Left hindlimb (tissue), 1 donor: ENCODE results near the gene FES.
"Not testable (repeated sequence)": the region's sequence is repeated elsewhere in the genome, so short reads cannot be mapped to it uniquely, and the experiment has no call there.

ENCODE experiments used
- DNase-seq: peaks from one replicate; pipeline ENCODE4 v3.0.0-alpha.2; 2018

FES gene

DNA sequence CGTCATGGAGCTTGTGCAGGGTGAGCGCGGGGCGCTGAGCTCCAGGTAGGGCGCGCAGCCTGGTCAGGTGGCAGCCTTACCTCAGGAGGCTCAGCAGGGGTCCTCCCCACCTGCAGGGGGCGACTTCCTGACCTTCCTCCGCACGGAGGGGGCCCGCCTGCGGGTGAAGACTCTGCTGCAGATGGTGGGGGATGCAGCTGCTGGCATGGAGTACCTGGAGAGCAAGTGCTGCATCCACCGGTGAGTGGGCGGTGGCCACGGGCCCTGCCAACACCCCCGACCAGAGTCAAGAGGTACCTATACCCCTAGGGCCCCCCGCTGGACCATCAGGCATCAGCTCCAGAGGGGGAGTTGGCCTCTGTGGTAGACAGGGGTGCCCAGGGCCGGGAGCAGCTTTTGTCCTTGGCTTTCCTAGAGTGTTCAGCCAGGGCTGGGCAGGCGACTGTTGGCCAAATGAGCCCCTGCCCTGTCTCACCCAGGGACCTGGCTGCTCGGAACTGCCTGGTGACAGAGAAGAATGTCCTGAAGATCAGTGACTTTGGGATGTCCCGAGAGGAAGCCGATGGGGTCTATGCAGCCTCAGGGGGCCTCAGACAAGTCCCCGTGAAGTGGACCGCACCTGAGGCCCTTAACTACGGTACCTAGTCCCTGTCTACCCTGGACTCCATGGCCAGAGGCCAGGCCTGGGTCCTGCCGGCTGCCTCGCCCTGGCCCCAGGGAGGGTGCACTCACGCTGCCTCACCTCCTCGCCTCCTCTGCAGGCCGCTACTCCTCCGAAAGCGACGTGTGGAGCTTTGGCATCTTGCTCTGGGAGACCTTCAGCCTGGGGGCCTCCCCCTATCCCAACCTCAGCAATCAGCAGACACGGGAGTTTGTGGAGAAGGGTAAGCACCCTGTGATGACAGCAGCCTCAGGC lies 9.1 kb downstream of the FES start:
- DNase-seq = no peak

DNA sequence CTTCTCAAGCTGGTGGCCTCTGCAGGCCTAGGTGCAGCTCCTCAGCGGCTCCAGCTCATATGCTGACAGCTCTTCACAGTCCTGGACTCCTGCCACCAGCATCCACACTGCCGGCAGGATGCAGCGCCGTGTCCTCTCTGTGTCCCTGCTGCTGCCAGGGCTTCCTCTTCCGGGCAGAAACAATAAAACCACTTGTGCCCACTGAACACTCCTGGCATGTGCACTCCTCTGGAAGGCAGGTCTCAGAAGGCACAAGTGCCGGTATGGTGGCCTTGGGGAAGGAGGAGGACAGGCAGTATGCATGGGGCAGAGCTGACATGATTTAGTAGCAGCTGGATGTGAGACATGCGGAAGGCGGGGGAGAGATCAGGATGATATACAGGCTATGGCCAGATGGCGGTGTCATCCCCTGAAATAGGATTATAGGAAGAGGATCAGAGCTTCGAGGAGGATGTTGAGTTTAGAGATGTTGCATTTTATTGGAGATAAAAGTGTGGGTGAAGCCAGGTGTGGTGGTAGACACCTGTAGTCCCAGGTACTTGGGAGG lies 11.3 kb downstream of the FES start:
- DNase-seq = no peak

DNA sequence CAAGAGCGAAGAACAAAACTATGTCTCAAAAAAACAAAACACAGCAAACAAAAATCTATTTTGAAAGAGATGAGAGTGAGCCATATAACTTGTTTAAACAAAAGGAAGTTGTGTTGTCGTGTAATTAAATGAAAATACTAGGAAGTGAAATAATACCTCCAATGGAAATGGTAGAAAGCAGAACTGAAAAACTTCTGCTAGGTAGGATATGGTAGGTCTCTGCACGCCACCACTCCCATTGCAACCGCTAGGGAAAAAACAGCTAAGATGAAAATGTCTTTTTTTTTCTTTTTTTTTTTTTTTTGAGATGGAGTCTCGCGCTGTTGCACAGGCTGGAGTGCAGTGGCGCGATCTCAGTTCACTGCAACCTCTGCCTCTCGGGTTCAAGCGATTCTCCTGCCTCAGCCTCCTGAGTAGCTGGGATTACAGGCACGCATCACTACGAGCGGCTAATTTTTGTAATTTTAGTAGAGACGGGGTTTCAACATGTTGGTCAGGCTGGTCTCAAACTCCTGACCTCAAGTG lies 12.9 kb downstream of the FES start:
- DNase-seq = not testable (repeated sequence)

DNA sequence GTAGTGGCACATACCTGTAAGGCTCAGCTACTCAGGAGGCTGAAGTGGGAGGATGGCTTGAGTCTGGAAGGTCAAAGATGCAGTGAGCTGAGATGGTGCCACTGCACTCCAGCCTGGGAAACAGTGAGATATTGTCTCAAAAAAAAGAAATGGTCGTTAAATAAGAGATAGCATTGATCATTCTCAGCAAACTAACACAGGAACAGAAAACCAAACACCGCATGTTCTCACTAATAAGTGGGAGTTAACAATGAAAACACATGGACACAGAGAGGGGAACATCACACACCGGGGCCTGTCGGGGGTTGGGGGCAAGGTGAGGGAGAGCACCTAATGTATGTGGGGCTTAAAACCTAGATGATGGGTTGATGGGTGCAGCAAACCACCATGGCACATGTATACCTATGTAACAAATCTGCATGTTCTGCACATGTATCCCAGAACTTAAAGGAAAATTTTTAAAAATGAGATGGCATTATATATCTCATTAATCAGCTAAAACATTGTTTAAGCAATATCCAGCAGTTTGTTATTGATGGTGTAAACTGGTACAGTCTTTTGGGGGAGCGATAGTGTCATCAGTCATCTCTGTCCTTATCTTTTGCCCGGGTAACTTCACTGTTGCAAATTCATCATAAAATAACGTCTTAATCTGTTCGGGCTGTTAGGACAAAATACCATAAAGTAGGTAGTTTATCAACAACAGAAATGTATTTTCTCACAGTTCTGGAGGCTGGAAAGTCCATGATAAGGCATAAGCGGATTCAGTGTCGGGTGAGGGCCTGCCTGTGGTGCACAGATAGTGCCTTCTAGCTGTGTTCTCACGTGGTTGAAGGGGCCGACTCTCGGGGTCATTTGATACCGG lies 17.1 kb downstream of the FES start:
- no peak for DNase-seq

DNA sequence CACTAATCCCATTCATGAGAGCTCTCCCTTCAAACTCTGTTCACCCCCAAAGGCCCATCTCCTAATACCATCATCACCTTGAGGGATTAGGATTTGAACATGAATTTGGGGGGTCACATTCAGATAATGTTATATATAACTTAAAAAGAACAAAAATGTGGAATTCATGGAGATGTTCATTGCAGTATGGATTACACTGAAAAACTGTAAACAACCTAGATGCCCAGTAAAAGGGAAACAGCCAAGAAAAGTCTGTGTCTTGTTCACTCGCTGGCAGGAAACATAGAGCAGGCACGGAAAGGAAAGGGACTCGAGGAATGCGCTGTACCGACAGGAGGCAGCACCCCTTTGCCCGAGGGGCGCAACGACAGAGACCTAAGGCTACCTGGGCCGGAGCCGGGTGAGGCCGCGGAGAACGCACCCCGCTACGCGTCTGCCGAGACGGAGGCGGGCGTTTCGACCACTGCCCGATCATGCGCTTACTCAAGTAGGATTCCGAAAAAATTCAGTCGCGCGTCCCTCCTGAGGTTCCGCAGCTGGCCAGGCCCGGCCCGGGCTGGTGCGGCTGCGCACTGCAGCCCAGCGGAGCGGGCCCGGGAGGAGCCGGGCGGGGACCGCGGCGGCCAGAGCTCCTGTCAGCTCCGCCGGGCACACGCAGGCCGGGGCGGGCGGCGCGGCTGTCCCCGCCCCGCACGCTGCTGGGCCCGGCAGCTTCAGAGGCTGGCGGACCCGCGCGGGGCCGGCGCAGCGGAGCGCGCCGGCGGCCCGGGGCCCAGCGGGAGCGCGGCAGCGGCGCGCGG lies 17.9 kb downstream of the FES start:
- DNase-seq = peak; percentile 86

DNA sequence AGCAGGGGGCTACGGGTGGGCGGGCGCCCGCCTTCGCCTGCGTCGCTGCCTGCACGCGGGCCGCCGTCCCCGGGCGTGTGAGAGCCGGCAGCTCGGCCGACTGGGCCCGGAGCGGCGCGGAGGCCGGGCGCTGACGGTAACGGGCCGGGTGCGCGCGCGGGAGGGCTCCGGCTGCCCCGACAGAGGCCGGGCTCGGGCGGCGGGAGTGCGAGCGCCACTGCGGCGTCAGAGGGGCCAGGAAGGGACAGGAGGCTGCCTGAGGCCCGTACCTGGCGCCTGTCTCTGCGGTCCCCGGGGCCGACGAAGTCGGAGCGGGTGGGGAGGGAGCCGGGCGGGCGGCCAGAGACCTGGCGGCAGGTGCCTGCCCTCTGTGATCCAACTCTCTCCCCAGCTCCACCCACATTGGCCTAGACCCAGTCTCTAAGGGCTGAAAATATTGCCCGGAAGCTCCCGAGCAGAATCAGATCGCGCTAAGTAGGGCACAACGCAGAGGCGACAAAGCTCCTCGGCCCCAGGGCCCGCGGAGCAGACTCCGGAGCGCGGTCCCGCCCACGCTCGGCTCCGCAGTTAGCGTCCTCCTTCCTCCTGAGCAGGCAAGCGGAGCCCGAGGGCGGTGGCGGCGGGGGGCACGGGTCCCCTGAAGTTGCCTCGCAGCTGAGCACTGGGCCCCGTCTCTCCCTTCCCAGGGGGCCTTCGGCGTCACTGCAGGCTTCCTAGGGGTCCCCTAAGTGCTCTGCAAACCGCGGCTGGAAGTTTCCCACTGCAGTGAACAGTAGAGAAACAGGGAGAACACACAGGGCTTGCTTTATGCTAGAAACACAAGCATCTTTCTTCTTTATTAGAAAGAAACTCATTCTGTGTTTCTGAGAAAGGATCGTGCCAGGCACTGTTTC lies 18.8 kb downstream of the FES start, which contains the start of gene MAN2A2:
Gene MAN2A2 (plus strand): TSS at position 463 of the 893 bp plus-strand sequence. CDS start 906 bp downstream, outside the sequence.
- DNase-seq = peak; percentile 60

DNA sequence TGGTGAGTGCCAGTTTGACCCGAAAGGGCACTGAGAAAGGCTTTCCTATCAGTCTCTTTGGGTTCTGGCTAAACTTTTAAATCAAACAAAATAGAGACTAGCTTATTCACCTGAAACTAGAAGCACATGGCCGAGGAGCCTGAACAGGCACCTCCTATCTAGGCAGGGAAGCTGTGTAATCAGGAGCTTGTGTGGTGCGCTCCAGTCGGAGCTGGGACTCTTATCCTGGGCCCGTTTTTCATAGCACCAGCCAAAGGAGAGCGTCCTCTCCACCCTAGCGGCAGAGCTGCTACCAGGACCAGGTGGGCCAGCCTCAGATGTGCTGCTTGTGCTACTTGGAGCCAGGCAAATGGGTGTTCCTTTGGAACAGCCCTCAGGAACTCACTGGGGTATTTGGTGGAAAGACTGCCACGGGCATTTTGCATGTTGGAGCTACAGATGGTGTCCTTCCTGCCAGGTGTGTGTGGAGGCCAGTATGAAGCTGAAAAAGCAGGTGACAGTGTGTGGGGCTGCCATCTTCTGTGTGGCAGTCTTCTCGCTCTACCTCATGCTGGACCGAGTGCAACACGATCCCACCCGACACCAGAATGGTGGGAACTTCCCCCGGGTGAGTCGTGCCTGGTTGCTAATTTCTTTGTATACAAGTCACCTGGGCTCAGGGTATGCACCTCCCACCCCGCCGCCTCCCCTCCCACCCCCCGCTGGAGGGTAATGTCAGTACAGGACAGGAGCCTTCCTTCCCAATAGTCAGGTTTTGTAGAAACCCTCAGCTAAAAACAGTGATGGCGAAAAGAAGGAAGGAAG lies 19.6 kb downstream of the FES start:
- no peak for DNase-seq

DNA sequence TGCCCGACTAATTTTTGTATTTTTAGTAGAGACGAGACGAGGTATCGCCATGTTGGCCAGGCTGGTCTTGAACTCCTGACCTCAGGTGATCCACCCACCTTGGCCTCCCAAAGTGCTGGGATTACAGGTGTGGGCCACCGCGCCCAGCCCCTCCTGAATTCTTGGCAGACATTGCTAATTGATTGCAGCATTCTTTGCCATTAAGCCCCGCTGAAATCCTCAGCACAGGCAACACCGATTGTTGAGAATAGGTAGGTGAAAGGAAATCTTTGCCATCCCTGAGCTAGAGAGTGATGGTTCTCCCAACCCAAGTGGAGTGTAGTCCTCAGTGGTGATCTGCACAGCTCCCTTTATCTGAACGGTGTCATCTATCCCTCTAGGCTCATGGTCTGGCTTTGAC lies 20.4 kb downstream of the FES start:
- no peak for DNase-seq

DNA sequence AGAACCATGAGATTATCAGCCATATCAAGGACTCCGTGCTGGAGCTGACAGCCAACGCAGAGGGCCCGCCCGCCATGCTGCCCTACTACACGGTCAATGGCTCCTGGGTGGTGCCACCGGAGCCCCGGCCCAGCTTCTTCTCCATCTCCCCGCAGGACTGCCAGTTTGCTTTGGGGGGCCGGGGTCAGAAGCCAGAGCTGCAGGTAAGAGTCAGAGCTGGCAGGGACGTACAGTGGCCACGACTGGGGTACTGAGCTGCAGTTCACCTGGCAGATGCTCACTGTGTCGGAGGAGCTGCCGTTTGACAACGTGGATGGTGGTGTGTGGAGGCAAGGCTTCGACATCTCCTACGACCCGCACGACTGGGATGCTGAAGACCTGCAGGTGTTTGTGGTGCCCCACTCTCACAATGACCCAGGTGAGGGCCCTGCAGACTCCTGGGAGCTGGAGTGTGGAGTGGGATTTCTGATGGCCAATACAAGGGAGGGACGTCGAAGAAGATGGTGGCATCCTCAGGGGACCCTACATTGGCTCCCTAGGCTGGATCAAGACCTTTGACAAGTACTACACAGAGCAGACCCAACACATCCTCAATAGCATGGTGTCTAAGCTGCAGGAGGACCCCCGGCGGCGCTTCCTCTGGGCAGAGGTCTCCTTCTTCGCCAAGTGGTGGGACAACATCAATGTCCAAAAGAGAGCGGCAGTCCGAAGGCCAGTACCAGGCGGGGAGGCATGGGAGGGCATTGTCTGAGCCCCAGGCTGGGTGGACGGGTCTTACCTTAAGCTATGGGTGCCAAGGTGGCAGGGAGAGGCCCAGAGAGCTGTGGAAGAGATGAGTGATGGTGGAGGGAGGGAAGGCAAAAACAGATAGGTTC lies 21.2 kb downstream of the FES start:
- DNase-seq = no peak

DNA sequence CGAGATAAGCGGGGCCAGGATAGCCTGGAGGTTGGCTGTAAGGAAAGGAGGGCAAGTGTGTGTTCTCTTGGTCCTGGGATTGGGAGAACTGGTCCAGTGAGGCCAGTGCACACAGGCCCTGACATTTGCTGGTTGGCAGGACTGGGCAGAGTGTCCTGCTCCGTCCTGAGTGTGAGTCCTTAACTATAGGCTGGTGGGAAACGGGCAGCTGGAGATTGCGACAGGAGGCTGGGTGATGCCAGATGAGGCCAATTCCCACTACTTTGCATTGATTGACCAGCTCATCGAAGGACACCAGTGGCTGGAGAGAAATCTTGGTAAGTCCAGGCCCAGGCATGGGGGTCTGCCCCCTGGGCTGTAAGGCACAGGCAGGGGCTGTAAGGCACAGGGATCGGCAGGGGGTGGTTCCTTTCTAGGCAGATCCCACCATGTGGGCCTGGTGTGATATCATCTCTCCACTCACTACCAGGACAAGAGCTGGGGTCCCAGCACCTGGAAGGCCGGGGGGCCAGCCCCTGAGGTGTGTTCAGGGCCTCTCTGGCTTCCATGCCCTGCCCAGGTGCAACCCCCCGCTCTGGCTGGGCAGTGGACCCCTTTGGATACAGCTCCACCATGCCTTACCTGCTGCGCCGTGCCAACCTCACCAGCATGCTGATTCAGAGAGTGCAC lies 22.0 kb downstream of the FES start:
- no peak for DNase-seq

DNA sequence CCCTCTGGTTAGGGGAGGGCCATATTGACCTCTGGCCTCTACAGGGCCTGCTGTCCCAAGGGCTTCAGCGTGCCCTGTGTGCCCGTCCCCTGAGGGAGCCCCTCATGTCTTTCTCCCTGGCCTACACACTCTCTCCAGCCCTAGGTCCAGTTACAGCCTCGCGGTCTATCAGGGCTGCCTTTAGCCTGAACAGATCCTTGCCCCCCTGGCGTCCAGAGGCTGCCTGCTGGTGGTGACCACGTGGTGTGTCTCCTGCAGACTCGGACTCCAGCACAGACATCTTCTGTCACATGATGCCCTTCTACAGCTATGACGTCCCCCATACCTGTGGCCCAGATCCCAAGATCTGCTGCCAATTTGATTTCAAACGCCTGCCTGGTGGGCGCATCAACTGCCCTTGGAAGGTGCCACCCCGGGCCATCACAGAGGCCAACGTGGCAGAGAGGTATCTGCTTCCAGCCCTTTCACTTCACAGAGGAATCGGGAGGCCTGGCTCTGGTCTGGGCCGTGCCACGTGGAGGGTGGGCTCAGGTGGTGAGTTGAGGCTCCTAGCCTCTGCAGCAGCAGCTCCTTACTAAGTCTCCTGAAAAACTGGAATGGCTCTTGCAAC lies 22.9 kb downstream of the FES start:
- DNase-seq = no peak

DNA sequence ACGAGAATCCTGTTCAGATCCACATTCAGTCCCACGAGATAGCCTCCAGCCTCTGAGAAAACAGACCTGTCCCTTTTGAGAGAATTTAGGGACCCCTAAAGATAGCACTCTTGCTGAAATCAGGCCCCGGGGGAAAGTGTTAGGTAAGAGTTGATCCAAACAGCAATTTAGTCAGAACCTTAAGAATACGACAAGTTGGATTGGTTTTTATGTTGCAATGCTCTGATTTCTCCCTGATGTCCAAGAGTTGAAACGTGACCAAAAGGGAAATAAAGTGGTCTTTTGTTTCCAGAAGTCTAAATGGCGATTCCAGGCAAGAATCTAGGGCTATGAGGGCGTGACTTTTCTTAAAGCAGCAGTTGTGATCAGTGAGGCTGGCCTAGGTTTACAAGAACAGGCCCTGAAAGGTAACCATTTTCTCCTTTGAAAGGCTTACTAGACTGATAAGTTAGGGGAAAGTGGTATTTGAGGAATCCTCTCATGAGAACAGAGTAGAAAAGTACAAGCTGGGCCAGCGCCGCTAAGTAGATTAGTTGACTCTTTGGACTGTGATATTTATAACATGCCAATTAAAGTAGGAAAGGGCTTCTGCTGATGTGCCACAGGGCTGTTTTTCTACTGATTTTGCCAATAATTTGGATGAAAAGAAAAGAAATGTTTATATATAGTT lies 23.7 kb downstream of the FES start:
- no peak for DNase-seq

DNA sequence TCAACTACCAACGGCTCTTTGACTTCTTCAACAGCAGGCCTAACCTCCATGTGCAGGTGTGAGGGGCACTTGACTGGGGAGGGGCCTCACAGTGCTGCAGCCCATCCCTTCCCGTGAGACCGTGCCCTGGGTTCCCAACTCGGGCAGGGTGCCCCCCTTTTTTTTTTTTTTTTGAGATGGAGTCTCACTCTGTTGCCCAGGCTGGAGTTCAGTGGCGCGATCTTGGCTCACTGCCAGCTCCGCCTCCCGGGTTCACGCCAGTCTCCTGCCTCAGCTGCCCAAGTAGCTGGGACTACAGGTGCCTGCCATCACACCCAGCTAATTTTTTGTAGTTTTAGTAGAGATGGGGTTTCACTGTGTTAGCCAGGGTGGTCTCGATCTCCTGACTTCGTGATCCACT lies 25.1 kb downstream of the FES start:
- not testable (repeated sequence) for DNase-seq

DNA sequence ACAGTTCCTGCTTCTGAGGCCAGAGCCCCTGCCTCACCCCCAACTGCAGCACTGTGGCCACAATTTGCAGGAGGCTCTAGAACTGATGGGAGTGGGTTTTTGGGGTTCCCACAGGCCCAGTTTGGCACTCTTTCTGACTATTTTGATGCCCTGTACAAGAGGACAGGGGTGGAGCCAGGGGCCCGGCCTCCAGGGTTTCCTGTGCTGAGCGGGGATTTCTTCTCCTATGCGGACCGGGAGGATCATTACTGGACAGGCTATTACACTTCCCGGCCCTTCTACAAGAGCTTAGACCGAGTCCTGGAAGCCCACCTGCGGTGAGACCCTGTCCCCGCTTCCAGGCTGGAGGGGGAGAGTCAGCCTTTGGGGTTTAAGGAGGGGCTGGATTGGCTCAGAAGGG lies 25.7 kb downstream of the FES start:
- no peak for DNase-seq

DNA sequence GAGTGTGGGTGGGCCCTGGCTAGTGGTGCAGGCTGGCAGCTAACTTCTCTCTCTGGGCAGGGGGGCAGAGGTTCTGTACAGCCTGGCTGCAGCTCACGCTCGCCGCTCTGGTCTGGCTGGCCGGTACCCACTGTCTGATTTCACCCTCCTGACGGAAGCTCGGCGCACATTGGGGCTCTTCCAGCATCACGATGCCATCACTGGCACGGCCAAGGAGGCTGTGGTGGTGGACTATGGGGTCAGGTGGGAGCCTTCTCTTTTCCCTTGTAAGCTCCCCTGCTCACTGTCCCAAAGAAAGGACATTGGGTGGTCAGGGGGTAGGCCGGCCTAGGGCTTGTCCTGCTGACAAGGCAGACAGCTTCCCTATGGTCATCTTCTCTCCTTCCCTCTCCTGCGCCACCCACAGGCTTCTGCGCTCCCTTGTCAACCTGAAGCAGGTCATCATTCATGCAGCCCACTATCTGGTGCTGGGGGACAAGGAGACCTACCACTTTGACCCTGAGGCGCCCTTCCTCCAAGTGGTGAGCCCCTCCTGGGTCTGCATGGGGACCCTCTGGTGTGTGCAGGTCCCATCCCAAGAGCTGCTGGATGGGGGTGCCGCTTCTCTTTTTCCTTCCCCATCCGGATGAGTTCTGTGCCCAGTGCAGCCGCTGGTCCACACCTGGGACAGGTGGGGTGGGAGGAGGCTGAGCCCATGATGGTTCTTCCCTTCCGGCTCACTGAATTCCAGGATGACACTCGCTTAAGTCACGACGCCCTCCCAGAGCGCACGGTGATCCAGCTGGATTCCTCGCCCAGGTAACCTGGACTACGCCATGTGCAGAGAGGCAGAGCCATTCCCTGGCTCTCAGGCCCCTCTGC lies 26.4 kb downstream of the FES start:
- no peak for DNase-seq

DNA sequence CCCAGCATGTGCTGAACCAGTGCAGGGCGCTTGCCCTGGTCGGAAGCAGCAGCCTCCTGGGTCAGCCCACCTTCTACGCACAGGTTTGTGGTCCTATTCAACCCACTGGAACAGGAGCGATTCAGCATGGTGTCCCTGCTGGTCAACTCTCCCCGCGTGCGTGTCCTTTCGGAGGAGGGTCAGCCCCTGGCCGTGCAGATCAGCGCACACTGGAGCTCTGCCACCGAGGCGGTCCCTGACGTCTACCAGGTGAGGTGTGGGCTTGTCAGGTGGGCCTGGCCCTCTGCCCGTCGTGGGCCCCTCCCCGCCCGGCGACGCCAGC lies 27.0 kb downstream of the FES start:
- no peak for DNase-seq
